ENCODE data around the gene HDC. TPM values are rescaled to one million over a fixed set of nuclear protein-coding genes. Genes with fewer than 3 reads are reported as not detected.

HDC gene
- polyA plus RNA-seq, 1 of the 3 experiments (the other 2 are of a cell fraction): not detected

DNA sequence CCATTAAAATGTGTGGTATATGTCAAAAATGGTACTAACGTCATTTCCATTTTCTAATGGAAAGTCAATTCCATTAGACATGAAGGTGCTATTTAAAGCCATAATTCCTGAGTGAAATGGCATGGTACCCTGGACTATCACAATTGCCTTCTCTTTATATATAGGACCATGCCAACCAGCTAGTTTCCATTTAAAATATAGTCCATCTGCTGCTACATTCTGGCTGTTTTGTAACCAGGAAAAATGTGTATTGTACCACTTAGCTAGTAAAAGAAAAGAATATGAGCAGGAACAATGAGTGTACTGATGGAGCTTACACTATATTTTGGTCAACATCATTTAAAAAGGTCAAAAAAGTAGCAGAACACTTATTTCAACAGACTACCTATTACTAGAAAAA lies 30.4 kb upstream of the HDC start:
- no peak overlapping the region for H3K4me3 ChIP-seq (ENCODE audit: low read depth in 2 of 2, low read length in 1 of 2)
- H3K9me2 ChIP-seq: no peaks in the 10 kb centered on the region
- H3K9ac ChIP-seq: no peak overlapping the region
- ChIA-PET CTCF (interaction anchor here (1.5 kb wide), 1 partner anchor 20 kb away, joined by 7 read pairs; no protein-coding TSS in a partner anchor), POLR2A (no interaction called here)
- H3K9me3 ChIP-seq: no peaks in the 10 kb centered on the region
- H3K79me2 ChIP-seq (ENCODE audit: insufficient read depth): no peaks in the 10 kb centered on the region
- peaks cover 3 to 35% of the 10 kb centered on the region in 2 experiments for H3K36me3 ChIP-seq (replicated peaks in 1 of 2; ENCODE audit: control insufficient read depth in 1 of 2, insufficient read depth in 2 of 2, low read length in 1 of 2)
- H3K4me1 ChIP-seq (ENCODE audit: control insufficient read depth in 1 of 2, insufficient read depth in 2 of 2, low read depth in 1 of 2, low read length in 1 of 2): no peaks in the 10 kb centered on the region
- H2AFZ ChIP-seq (ENCODE audit: low read depth): no peak overlapping the region
- H3K27me3 ChIP-seq (ENCODE audit: insufficient read depth): no peaks in the 10 kb centered on the region
- 100% methylated on average over 1 of the region's 1 CpG for WGBS (ENCODE audit: low lambda C conversion rate)
- no peak for TF ChIP-seq TCF12 (IDR thresholded peaks at IDR 0.05)
- TF ChIP-seq EZH2phosphoT487 (IDR thresholded peaks at IDR 0.05; ENCODE audit: borderline replicate concordance, low read depth): no peak
- TF ChIP-seq, protein P1, sequence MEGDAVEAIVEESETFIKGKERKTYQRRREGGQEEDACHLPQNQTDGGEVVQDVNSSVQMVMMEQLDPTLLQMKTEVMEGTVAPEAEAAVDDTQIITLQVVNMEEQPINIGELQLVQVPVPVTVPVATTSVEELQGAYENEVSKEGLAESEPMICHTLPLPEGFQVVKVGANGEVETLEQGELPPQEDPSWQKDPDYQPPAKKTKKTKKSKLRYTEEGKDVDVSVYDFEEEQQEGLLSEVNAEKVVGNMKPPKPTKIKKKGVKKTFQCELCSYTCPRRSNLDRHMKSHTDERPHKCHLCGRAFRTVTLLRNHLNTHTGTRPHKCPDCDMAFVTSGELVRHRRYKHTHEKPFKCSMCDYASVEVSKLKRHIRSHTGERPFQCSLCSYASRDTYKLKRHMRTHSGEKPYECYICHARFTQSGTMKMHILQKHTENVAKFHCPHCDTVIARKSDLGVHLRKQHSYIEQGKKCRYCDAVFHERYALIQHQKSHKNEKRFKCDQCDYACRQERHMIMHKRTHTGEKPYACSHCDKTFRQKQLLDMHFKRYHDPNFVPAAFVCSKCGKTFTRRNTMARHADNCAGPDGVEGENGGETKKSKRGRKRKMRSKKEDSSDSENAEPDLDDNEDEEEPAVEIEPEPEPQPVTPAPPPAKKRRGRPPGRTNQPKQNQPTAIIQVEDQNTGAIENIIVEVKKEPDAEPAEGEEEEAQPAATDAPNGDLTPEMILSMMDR (IDR thresholded peaks at IDR 0.05): no peak
- no peak for TF ChIP-seq RFX5 (IDR thresholded peaks at IDR 0.05; ENCODE audit: low read length)
- no peak for TF ChIP-seq FOSL2 (IDR thresholded peaks at IDR 0.05; ENCODE audit: borderline replicate concordance, low read depth)
- TF ChIP-seq NRF1 (IDR thresholded peaks at IDR 0.05; ENCODE audit: low read depth, low read length): no peak
- TF ChIP-seq RAD21 (IDR thresholded peaks at IDR 0.05; ENCODE audit: low read length): no peak
- no peak for TF ChIP-seq SMC3 (IDR thresholded peaks at IDR 0.05; ENCODE audit: low read depth, low read length)
- TF ChIP-seq YY1 (IDR thresholded peaks at IDR 0.05; ENCODE audit: low read depth): no peak
- TF ChIP-seq POLR2AphosphoS5 (IDR thresholded peaks at IDR 0.05; ENCODE audit: low read depth, low read length): no peak
- no peak for TF ChIP-seq FOXJ3 (CRISPR knock-in tag; IDR thresholded peaks at IDR 0.05)
- no peak for TF ChIP-seq GABPA (IDR thresholded peaks at IDR 0.05; ENCODE audit: low read depth)
- no peak for TF ChIP-seq TAF1 (IDR thresholded peaks at IDR 0.05; ENCODE audit: borderline replicate concordance, low read depth, low read length)
- TF ChIP-seq, protein P2, sequence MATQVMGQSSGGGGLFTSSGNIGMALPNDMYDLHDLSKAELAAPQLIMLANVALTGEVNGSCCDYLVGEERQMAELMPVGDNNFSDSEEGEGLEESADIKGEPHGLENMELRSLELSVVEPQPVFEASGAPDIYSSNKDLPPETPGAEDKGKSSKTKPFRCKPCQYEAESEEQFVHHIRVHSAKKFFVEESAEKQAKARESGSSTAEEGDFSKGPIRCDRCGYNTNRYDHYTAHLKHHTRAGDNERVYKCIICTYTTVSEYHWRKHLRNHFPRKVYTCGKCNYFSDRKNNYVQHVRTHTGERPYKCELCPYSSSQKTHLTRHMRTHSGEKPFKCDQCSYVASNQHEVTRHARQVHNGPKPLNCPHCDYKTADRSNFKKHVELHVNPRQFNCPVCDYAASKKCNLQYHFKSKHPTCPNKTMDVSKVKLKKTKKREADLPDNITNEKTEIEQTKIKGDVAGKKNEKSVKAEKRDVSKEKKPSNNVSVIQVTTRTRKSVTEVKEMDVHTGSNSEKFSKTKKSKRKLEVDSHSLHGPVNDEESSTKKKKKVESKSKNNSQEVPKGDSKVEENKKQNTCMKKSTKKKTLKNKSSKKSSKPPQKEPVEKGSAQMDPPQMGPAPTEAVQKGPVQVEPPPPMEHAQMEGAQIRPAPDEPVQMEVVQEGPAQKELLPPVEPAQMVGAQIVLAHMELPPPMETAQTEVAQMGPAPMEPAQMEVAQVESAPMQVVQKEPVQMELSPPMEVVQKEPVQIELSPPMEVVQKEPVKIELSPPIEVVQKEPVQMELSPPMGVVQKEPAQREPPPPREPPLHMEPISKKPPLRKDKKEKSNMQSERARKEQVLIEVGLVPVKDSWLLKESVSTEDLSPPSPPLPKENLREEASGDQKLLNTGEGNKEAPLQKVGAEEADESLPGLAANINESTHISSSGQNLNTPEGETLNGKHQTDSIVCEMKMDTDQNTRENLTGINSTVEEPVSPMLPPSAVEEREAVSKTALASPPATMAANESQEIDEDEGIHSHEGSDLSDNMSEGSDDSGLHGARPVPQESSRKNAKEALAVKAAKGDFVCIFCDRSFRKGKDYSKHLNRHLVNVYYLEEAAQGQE (IDR thresholded peaks at IDR 0.05; ENCODE audit: low read depth, low read length): no peak
- TF ChIP-seq, protein P3, sequence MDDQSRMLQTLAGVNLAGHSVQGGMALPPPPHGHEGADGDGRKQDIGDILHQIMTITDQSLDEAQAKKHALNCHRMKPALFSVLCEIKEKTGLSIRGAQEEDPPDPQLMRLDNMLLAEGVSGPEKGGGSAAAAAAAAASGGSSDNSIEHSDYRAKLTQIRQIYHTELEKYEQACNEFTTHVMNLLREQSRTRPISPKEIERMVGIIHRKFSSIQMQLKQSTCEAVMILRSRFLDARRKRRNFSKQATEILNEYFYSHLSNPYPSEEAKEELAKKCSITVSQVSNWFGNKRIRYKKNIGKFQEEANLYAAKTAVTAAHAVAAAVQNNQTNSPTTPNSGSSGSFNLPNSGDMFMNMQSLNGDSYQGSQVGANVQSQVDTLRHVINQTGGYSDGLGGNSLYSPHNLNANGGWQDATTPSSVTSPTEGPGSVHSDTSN (IDR thresholded peaks at IDR 0.05): no peak
- no peak for TF ChIP-seq CHD2 (IDR thresholded peaks at IDR 0.05; ENCODE audit: low read length, partially characterized antibody)
- no peak for DNase-seq
- peaks cover 4% of the 10 kb centered on the region for H3F3A ChIP-seq (replicated peaks; ENCODE audit: insufficient read depth)
- H4K20me1 ChIP-seq (ENCODE audit: insufficient read depth): no peaks in the 10 kb centered on the region
- no peak overlapping the region for H3K4me2 ChIP-seq
- H3K27ac ChIP-seq (ENCODE audit: low read depth in 2 of 2, low read length in 1 of 2): no peak overlapping the region

Measured in SK-N-SH (cell line).